ENCODE results near the gene GPRIN2.

DNA sequence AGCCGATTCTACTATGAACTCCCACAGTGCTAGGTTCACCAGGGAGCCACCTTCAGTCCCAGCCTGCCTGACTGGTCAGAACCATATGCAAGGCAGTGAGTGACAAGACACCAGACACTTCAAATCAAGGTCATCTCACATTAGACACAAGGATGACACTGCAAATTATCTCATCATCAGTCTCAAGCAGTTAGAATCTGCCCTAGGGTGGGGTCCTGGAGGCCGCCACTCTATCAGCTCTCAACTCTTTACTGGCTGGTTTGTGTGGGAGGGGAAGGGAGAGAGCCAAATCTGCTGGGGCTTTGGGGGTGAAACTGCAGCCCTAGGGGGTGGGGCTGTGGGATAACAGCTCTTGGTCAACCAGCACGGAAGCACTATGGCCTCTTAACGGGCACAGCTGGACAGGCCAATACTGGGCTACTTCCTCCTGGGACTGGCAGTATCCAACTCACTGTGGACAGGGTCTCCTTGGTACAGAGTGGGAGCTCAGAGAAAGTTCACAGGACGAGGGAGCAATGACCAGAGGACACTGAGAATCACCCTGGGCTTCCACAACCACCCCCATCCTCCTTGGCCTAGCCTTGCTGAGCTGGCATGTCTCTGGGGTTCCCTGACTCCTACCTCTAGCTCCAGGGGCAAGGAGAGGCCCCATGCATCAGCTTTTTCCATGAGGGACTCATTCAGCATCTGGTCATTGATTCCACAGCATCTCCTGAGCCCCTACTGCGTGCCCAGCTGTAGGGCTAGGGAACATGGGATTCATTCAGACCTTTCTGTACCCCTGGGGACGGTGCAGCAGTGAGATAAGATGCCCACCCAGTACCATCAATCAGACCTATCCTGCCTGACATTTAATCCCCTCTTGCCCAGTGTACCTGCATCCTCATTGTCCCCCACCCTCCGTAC is 5.4 kb downstream of the GPRIN2 start:
- TF ChIP-seq, protein P1, sequence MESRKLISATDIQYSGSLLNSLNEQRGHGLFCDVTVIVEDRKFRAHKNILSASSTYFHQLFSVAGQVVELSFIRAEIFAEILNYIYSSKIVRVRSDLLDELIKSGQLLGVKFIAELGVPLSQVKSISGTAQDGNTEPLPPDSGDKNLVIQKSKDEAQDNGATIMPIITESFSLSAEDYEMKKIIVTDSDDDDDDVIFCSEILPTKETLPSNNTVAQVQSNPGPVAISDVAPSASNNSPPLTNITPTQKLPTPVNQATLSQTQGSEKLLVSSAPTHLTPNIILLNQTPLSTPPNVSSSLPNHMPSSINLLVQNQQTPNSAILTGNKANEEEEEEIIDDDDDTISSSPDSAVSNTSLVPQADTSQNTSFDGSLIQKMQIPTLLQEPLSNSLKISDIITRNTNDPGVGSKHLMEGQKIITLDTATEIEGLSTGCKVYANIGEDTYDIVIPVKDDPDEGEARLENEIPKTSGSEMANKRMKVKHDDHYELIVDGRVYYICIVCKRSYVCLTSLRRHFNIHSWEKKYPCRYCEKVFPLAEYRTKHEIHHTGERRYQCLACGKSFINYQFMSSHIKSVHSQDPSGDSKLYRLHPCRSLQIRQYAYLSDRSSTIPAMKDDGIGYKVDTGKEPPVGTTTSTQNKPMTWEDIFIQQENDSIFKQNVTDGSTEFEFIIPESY (IDR thresholded peaks at IDR 0.05; ENCODE audit: borderline replicate concordance, low read depth) = no peak
- TF ChIP-seq, protein P2, sequence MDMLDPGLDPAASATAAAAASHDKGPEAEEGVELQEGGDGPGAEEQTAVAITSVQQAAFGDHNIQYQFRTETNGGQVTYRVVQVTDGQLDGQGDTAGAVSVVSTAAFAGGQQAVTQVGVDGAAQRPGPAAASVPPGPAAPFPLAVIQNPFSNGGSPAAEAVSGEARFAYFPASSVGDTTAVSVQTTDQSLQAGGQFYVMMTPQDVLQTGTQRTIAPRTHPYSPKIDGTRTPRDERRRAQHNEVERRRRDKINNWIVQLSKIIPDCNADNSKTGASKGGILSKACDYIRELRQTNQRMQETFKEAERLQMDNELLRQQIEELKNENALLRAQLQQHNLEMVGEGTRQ (IDR thresholded peaks at IDR 0.05; ENCODE audit: borderline replicate concordance, low read depth, low read length) = no peak

Measured in SK-N-SH (cell line).